Endothelial cell of umbilical vein (primary cell): ENCODE measurements around the gene CASP2. TPM values are rescaled to one million over a fixed set of nuclear protein-coding genes. Genes with fewer than 3 reads are reported as not detected.

Experiments used
- BruUV-seq: library from RNA; stranded (reverse); fragments of 400-500 nt; replicated peaks from 2 replicates; lab custom pipeline; 2021; lab: Mats Ljungman, UMichigan
- CTCF ChIA-PET: fragments of 300-600, 350-600 bp; sonication (Branson Sonifier 250); formaldehyde crosslinking; loops from one replicate; lab custom pipeline; 2021; ENCODE audit warnings: antibody characterized with exemption, inconsistent platforms; lab: Charles Lee
- POLR2A ChIA-PET: fragments of 300-600, 350-600 bp; sonication (Branson Sonifier 250); formaldehyde crosslinking; loops from one replicate; lab custom pipeline; 2021; ENCODE audit warnings: antibody characterized with exemption, inconsistent platforms; lab: Charles Lee
- DNase-seq: peaks from one replicate; pipeline ENCODE4 v3.0.0-alpha.2; 2011; ENCODE audit warnings: low read depth, low spot score
- FAIRE-seq: peaks from 2 replicates; lab custom pipeline; 2011; peaks lifted over from hg19 to GRCh38; lab: Jason Lieb, UNC
- H2AFZ ChIP-seq: 2 replicates; pipeline ENCODE4 v1.6.0; 2012; ENCODE audit warnings: low read depth, low read length, control low read depth, inconsistent platforms
- H3K27ac ChIP-seq: 2 replicates; pipeline ENCODE4 v1.5.1; 2011; ENCODE audit warnings: low read depth, mild to moderate bottlenecking, control low read depth, low read length, moderate library complexity; ENCODE audit not compliant: insufficient read depth
- H3K27me3 ChIP-seq, 2 experiments: 2 replicates each; pipeline versions ENCODE4 v1.6.0 to v1.6.1; 2011; ENCODE audit warnings: low read length in 2 of 2, mixed read lengths in 1 of 2; ENCODE audit not compliant: control insufficient read depth in 2 of 2, insufficient read depth in 2 of 2
- H3K36me3 ChIP-seq, 2 experiments: 2 replicates in 1 of 2; 3 replicates in 1 of 2; pipeline ENCODE4 v1.5.1; 2011; ENCODE audit warnings: low read length in 2 of 2, mild to moderate bottlenecking in 1 of 2, moderate library complexity in 1 of 2; ENCODE audit not compliant: control insufficient read depth in 2 of 2, insufficient read depth in 2 of 2; ENCODE audit errors: extremely low read depth in 1 of 2
- H3K4me1 ChIP-seq: 3 replicates; pipeline ENCODE4 v1.5.1; 2011; ENCODE audit warnings: mild to moderate bottlenecking, low read length; ENCODE audit not compliant: control insufficient read depth, insufficient read depth; ENCODE audit errors: extremely low read depth
- H3K4me2 ChIP-seq: 2 replicates; pipeline ENCODE4 v1.6.1; 2011; ENCODE audit warnings: low read length, control low read depth, mixed read lengths; ENCODE audit not compliant: insufficient read depth
- H3K4me3 ChIP-seq, 3 experiments: fragments of 200-600 bp in 1 of 3; sonication (generic), shearing (Covaris generic) in 1 of 3; replicated peaks in 1 of 3; 2 replicates each; pipeline ENCODE4 v1.5.1; 2011 to 2016; ENCODE audit warnings: control low read depth in 3 of 3, low read length in 3 of 3, mild to moderate bottlenecking in 2 of 3, inconsistent platforms in 1 of 3, low read depth in 1 of 3, moderate library complexity in 1 of 3; ENCODE audit not compliant: insufficient read depth in 1 of 3
- H3K79me2 ChIP-seq: 2 replicates; pipeline ENCODE4 v1.6.0; 2012; ENCODE audit warnings: low read length, inconsistent platforms; ENCODE audit not compliant: control insufficient read depth, insufficient read depth
- H3K9ac ChIP-seq: replicated peaks from 2 replicates; pipeline ENCODE3; 2011; ENCODE audit warnings: low read length, control low read depth; ENCODE audit not compliant: insufficient read depth; ENCODE audit errors: extremely low read depth
- H3K9me1 ChIP-seq: replicated peaks from 3 replicates; pipeline ENCODE4 v1.6.0; 2011; ENCODE audit warnings: mild to moderate bottlenecking, low read length; ENCODE audit not compliant: control insufficient read depth, insufficient read depth; ENCODE audit errors: extremely low read depth
- H3K9me3 ChIP-seq: replicated peaks from 2 replicates; pipeline ENCODE4 v1.5.1; 2012; ENCODE audit warnings: low read length, inconsistent platforms; ENCODE audit not compliant: control insufficient read depth, insufficient read depth
- H4K20me1 ChIP-seq: replicated peaks from 2 replicates; pipeline ENCODE3; 2011; ENCODE audit warnings: mild to moderate bottlenecking, low read length; ENCODE audit not compliant: control insufficient read depth, insufficient read depth; ENCODE audit errors: extremely low read depth
- EZH2 ChIP-seq: IDR thresholded peaks from 2 replicates; pipeline ENCODE4 v1.6.1; 2012; ENCODE audit warnings: borderline replicate concordance, low read depth, mild to moderate bottlenecking, moderate library complexity, low read length, inconsistent platforms; ENCODE audit not compliant: severe bottlenecking
- FOS ChIP-seq: IDR thresholded peaks from 2 replicates; pipeline ENCODE4 v1.6.1; 2011; ENCODE audit warnings: mild to moderate bottlenecking, low read length, moderate library complexity, borderline replicate concordance; ENCODE audit not compliant: insufficient read depth
- GATA2 ChIP-seq: IDR thresholded peaks from 2 replicates; pipeline ENCODE4 v1.7.0; 2011; ENCODE audit warnings: low read depth, mild to moderate bottlenecking, moderate library complexity, mixed read lengths, low read length; ENCODE audit not compliant: insufficient read length, insufficient read depth
- JUN ChIP-seq: IDR thresholded peaks from 2 replicates; pipeline ENCODE4 v1.6.1; 2011; ENCODE audit warnings: borderline replicate concordance, low read depth; ENCODE audit not compliant: insufficient read length, insufficient read depth
- POLR2A ChIP-seq: IDR thresholded peaks from 2 replicates; pipeline ENCODE4 v1.6.1; 2012; ENCODE audit warnings: low read depth, mild to moderate bottlenecking, control low read depth, low read length
- dilution Hi-C: fragments of 300-500 bp; cut with MboI; formaldehyde crosslinking; loops from one replicate; pipeline ENCODE4 v1.15.0; 2019; ENCODE audit warnings: low sequenced_read_pairs; ENCODE audit not compliant: extremely low pct_ligation_motif_present
- intact Hi-C: fragments of 100-400 bp; cut with micrococcal nuclease; formaldehyde crosslinking; loops from one replicate; pipeline ENCODE4 v1.10.0; 2022
- polyA plus RNA-seq, 4 experiments: library from polyadenylated mRNA; depleted of rRNA in 3 of 4; stranded (reverse) in 3 of 4; unstranded in 1 of 4; fragments of >200 nt; gene quantifications; 2 replicates each; pipeline versions ENCODE4 v1.2.1 to v1.2.3, GENCODE V29; 2011 to 2012; ENCODE audit warnings: missing spikeins in 1 of 4
- total RNA-seq: library from RNA; stranded (reverse); gene quantifications from 2 replicates; pipeline ENCODE4 v1.2.3, GENCODE V29; 2021
- TF ChIP-seq, protein P1 (sequence below), 2 donors: IDR thresholded peaks; 1 replicate in 1 of 2; 2 replicates in 1 of 2; pipeline ENCODE4 v1.5.1; 2011; ENCODE audit warnings: low read length in 2 of 2, mild to moderate bottlenecking in 2 of 2, moderate library complexity in 2 of 2, control low read depth in 1 of 2, inconsistent platforms in 1 of 2, low read depth in 1 of 2; ENCODE audit not compliant: insufficient read depth in 1 of 2; ENCODE audit errors: extremely low read depth in 1 of 2
- TF ChIP-seq, protein P2 (sequence below): IDR thresholded peaks from 2 replicates; pipeline ENCODE4 v1.6.1; 2011; ENCODE audit not compliant: insufficient read depth, insufficient read length

CASP2 gene
- total and polyA plus RNA-seq, 2 donors (not counting 3 experiments of a cell fraction or from before 2014, with no cell fraction given) = 36.3 to 57.9 TPM

DNA sequence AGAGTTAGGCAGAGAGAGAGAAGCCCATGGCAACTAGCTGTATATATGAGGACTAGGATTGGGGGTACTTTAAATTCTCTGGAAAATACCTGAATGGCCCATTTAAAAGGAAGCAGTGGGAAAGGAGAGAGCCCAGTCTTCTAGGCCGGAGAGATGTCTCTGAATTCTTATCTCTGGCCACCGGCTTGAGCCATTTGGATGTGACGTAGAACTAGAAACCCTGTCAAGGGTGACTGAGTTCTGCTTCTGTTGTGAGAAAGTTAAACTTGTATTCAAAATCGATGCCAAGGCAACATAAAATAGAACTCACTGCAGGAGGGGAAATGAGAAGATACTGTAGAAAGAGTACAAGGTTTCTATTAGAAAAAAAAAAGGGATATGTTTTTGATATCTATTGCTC lies 31.2 kb upstream of the CASP2 start:
- H3K9me1 ChIP-seq = no peaks in the 10 kb centered on the region
- intact Hi-C loops = no loop called here
- no peaks in the 10 kb centered on the region for H4K20me1 ChIP-seq
- H3K9ac ChIP-seq = no peak overlapping the region
- H3K4me1 ChIP-seq = peaks cover 2% of the 10 kb centered on the region
- H3K79me2 ChIP-seq = no peaks in the 10 kb centered on the region
- no peaks in the 10 kb centered on the region for H3K27me3 ChIP-seq
- no peaks in the 10 kb centered on the region for H3K36me3 ChIP-seq
- dilution Hi-C loops = no loop called here
- H3K4me2 ChIP-seq = no peak overlapping the region
- H3K4me3 ChIP-seq = no peak overlapping the region
- POLR2A ChIA-PET = no interaction called here
- no peaks in the 10 kb centered on the region for H3K9me3 ChIP-seq
- CTCF ChIA-PET = interaction anchor here (1.6 kb wide), 1 partner anchor 123 kb away, joined by 4 read pairs; no protein-coding TSS in a partner anchor
- BruUV-seq = no TSS peak
- no peak overlapping the region for H3K27ac ChIP-seq
- FAIRE-seq (no peak), DNase-seq (no peak)
- no peak overlapping the region for H2AFZ ChIP-seq
- TF ChIP-seq, protein P1, sequence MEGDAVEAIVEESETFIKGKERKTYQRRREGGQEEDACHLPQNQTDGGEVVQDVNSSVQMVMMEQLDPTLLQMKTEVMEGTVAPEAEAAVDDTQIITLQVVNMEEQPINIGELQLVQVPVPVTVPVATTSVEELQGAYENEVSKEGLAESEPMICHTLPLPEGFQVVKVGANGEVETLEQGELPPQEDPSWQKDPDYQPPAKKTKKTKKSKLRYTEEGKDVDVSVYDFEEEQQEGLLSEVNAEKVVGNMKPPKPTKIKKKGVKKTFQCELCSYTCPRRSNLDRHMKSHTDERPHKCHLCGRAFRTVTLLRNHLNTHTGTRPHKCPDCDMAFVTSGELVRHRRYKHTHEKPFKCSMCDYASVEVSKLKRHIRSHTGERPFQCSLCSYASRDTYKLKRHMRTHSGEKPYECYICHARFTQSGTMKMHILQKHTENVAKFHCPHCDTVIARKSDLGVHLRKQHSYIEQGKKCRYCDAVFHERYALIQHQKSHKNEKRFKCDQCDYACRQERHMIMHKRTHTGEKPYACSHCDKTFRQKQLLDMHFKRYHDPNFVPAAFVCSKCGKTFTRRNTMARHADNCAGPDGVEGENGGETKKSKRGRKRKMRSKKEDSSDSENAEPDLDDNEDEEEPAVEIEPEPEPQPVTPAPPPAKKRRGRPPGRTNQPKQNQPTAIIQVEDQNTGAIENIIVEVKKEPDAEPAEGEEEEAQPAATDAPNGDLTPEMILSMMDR (IDR thresholded peaks at IDR 0.05; ENCODE audit: extremely low read depth in 1 of 2, insufficient read depth in 1 of 2, low read depth in 1 of 2, low read length in 2 of 2) = no peak
- TF ChIP-seq, protein P2, sequence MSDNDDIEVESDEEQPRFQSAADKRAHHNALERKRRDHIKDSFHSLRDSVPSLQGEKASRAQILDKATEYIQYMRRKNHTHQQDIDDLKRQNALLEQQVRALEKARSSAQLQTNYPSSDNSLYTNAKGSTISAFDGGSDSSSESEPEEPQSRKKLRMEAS = no peak
- no peak for TF ChIP-seq EZH2
- no peak for TF ChIP-seq JUN
- TF ChIP-seq FOS = no peak
- no peak for TF ChIP-seq GATA2
- TF ChIP-seq POLR2A = no peak
